ENCODE results near the gene PIK3CD.

PIK3CD gene

GRCh38 chr1:9705337-9706093 is 54.0 kb downstream of the PIK3CD start:
- no peaks in the 10 kb centered on the region for H3K9me3 ChIP-seq (ENCODE audit: control insufficient read depth, insufficient read depth, low read length)
- H3K27ac ChIP-seq (ENCODE audit: low read depth, low read length): no peak overlapping the region
- H3K4me3 ChIP-seq (ENCODE audit: low read length): no peak overlapping the region
- no peaks in the 10 kb centered on the region for H3K27me3 ChIP-seq (ENCODE audit: control insufficient read depth, low read length)
- peaks cover 5% of the 10 kb centered on the region; the same call in 1 of the 2 replicates for H3K79me2 ChIP-seq (ENCODE audit: control insufficient read depth, low read length)
- H3K4me1 ChIP-seq (ENCODE audit: control insufficient read depth, low read length): peaks cover 26% of the 10 kb centered on the region
- no peaks in the 10 kb centered on the region; the same call in 1 of the 2 replicates for H3F3A ChIP-seq (ENCODE audit: control insufficient read depth, insufficient read depth)
- TF ChIP-seq CTCF (IDR thresholded peaks at IDR 0.05; ENCODE audit: low read depth, low read length, poor library complexity, severe bottlenecking) (no peak), EZH2phosphoT487 (IDR thresholded peaks at IDR 0.05; ENCODE audit: borderline replicate concordance, low read length) (no peak)
- no peak overlapping the region for H3K4me2 ChIP-seq (ENCODE audit: low read length)
- H4K20me1 ChIP-seq (ENCODE audit: control insufficient read depth, insufficient read depth, low read depth, low read length): no peaks in the 10 kb centered on the region
- H3K36me3 ChIP-seq (ENCODE audit: control insufficient read depth, low read length): peaks cover 2% of the 10 kb centered on the region; the same call in 1 of the 2 replicates
- no peaks in the 10 kb centered on the region for H3K9me2 ChIP-seq (replicated peaks; ENCODE audit: control insufficient read depth, low read length)

- H4K20me1 ChIP-seq (ENCODE audit: control insufficient read depth, insufficient read depth, low read depth, low read length): no peaks in the 10 kb centered on the region
- peaks cover 5% of the 10 kb centered on the region; the same call in 1 of the 2 replicates for H3K79me2 ChIP-seq (ENCODE audit: control insufficient read depth, low read length)
- H3K4me2 ChIP-seq (ENCODE audit: low read length): no peak overlapping the region
- no peaks in the 10 kb centered on the region for H3K9me3 ChIP-seq (ENCODE audit: control insufficient read depth, insufficient read depth, low read length)
- no peaks in the 10 kb centered on the region for H3K9me2 ChIP-seq (replicated peaks; ENCODE audit: control insufficient read depth, low read length)
- no peaks in the 10 kb centered on the region for H3K27me3 ChIP-seq (ENCODE audit: control insufficient read depth, low read length)
- TF ChIP-seq EZH2phosphoT487 (IDR thresholded peaks at IDR 0.05; ENCODE audit: borderline replicate concordance, low read length) (no peak), CTCF (IDR thresholded peaks at IDR 0.05; ENCODE audit: low read depth, low read length, poor library complexity, severe bottlenecking) (no peak)
- no peak overlapping the region for H3K4me3 ChIP-seq (ENCODE audit: low read length)
- no peaks in the 10 kb centered on the region; the same call in 1 of the 2 replicates for H3F3A ChIP-seq (ENCODE audit: control insufficient read depth, insufficient read depth)
- H3K4me1 ChIP-seq (ENCODE audit: control insufficient read depth, low read length): peaks cover 26% of the 10 kb centered on the region
- no peak overlapping the region for H3K27ac ChIP-seq (ENCODE audit: low read depth, low read length)
- peaks cover 3% of the 10 kb centered on the region; the same call in 1 of the 2 replicates for H3K36me3 ChIP-seq (ENCODE audit: control insufficient read depth, low read length)
These were observed 54.6 kb downstream of the PIK3CD start for GRCh38 chr1:9706178-9706577.

GRCh38 chr1:9710037-9710436 is 58.5 kb downstream of the PIK3CD start:
- no peak overlapping the region for H3K4me2 ChIP-seq (ENCODE audit: low read length)
- no peaks in the 10 kb centered on the region for H3K9me3 ChIP-seq (ENCODE audit: control insufficient read depth, insufficient read depth, low read length)
- H4K20me1 ChIP-seq (ENCODE audit: control insufficient read depth, insufficient read depth, low read depth, low read length): no peaks in the 10 kb centered on the region
- no peaks in the 10 kb centered on the region for H3K9me2 ChIP-seq (replicated peaks; ENCODE audit: control insufficient read depth, low read length)
- no peaks in the 10 kb centered on the region for H3K27me3 ChIP-seq (ENCODE audit: control insufficient read depth, low read length)
- H3K36me3 ChIP-seq (ENCODE audit: control insufficient read depth, low read length): peaks cover 7% of the 10 kb centered on the region; the same call in 1 of the 2 replicates
- no peak overlapping the region for H3K27ac ChIP-seq (ENCODE audit: low read depth, low read length)
- no peak for TF ChIP-seq CTCF (IDR thresholded peaks at IDR 0.05; ENCODE audit: low read depth, low read length, poor library complexity, severe bottlenecking)
- no peak for TF ChIP-seq EZH2phosphoT487 (IDR thresholded peaks at IDR 0.05; ENCODE audit: borderline replicate concordance, low read length)
- no peak overlapping the region for H3K4me3 ChIP-seq (ENCODE audit: low read length)
- H3F3A ChIP-seq (ENCODE audit: control insufficient read depth, insufficient read depth): 0 out of 2 replicates have a peak, but pooled peaks cover 3% of the 10 kb centered on the region
- no peaks in the 10 kb centered on the region for H3K79me2 ChIP-seq (ENCODE audit: control insufficient read depth, low read length)
- peaks cover 9% of the 10 kb centered on the region for H3K4me1 ChIP-seq (ENCODE audit: control insufficient read depth, low read length)
